OCI-LY3 (cell line): ENCODE results near the gene IFNA2.
A peak's percentile ranks its signal among the peaks of the same experiment; 100 is the strongest.
"Not testable (repeated sequence)": the region's sequence is repeated elsewhere in the genome, so short reads cannot be mapped to it uniquely, and the experiment has no call there.

Experiments
- H2AFZ ChIP-seq: fragments of 200-600, 300-600 bp; shearing (Covaris generic); 2 replicates; pipeline ENCODE4 v1.6.0; 2014; ENCODE audit warnings: antibody characterized with exemption, low read depth, low read length
- H3K27ac ChIP-seq: fragments of 200-600, 300-600 bp; sonication (generic); 2 replicates; pipeline ENCODE4 v1.5.1; 2014; ENCODE audit warnings: mild to moderate bottlenecking, low read length, moderate library complexity, mixed read lengths
- H3K27me3 ChIP-seq: fragments of 200-600, 300-600 bp; sonication (generic); 2 replicates; pipeline ENCODE4 v1.6.1; 2014; ENCODE audit warnings: low read depth, low read length, mixed read lengths
- H3K36me3 ChIP-seq: fragments of 200-600, 300-600 bp; sonication (generic); replicated peaks from 2 replicates; pipeline ENCODE3; 2014; ENCODE audit warnings: low read depth, low read length, mixed read lengths
- H3K4me1 ChIP-seq: fragments of 300-600, 200-600 bp; sonication (generic); 2 replicates; pipeline ENCODE4 v1.6.1; 2014; ENCODE audit warnings: low read length, mixed read lengths
- H3K4me2 ChIP-seq: fragments of 200-600, 300-600 bp; sonication (generic); 2 replicates; pipeline ENCODE4 v1.6.1; 2014; ENCODE audit warnings: low read length, mixed read lengths
- H3K4me3 ChIP-seq: fragments of 300-600, 200-600 bp; sonication (generic); 2 replicates; pipeline ENCODE4 v1.5.1; 2014; ENCODE audit warnings: antibody characterized with exemption, mild to moderate bottlenecking, low read length, moderate library complexity
- H3K79me2 ChIP-seq: fragments of 300-600, 200-600 bp; shearing (Covaris generic); 2 replicates; pipeline ENCODE4 v1.6.1; 2014; ENCODE audit warnings: mild to moderate bottlenecking, low read length, mixed read lengths
- H3K9ac ChIP-seq: fragments of 300-600, 200-600 bp; shearing (Covaris generic); 2 replicates; pipeline ENCODE4 v1.6.0; 2014; ENCODE audit warnings: mild to moderate bottlenecking, low read length, moderate library complexity
- H3K9me3 ChIP-seq: fragments of 200-600, 300-600 bp; shearing (Covaris generic); 2 replicates; pipeline ENCODE4 v1.6.1; 2014; ENCODE audit warnings: low read length, mixed read lengths; ENCODE audit not compliant: insufficient read depth
- H4K20me1 ChIP-seq: fragments of 200-600, 300-600 bp; sonication (generic); 2 replicates; pipeline ENCODE4 v1.6.1; 2016; ENCODE audit warnings: low read length, mixed read lengths; ENCODE audit not compliant: insufficient read depth
- CTCF ChIP-seq: fragments of 200-600, 300-600 bp; sonication (generic); IDR thresholded peaks from 2 replicates; pipeline ENCODE4 v1.5.1; 2014; ENCODE audit warnings: antibody characterized with exemption, low read length, low read depth
- EZH2phosphoT487 ChIP-seq: fragments of 200-600 bp; shearing (Covaris generic); IDR thresholded peaks from 2 replicates; pipeline ENCODE4 v1.6.1; 2018; ENCODE audit warnings: antibody characterized with exemption, mixed run types, low read depth

Gene IFNA2

GRCh38 chr9:21395778-21396717, 10.8 kb upstream of the IFNA2 start:
- Histone ChIP-seq H3K9ac (no peak overlapping the region), H3K9me3 (no peaks in the 10 kb centered on the region), H3K27ac (no peak overlapping the region), H3K4me1 (peaks cover 7% of the 10 kb centered on the region), H2AFZ (no peak overlapping the region), H3K36me3 (no peaks in the 10 kb centered on the region), H3K4me2 (no peak overlapping the region), H3K4me3 (no peak overlapping the region), H3K27me3 (peaks cover 78% of the 10 kb centered on the region), H3K79me2 (no peaks in the 10 kb centered on the region), H4K20me1 (peaks cover 19% of the 10 kb centered on the region)
- TF ChIP-seq EZH2phosphoT487 (no peak), CTCF (peak; percentile 64)

- no peak overlapping the region for H3K4me3 ChIP-seq
- no peaks in the 10 kb centered on the region for H3K4me1 ChIP-seq
- no peaks in the 10 kb centered on the region for H3K79me2 ChIP-seq
- peaks cover 86% of the 10 kb centered on the region for H3K27me3 ChIP-seq
- H4K20me1 ChIP-seq: peaks cover 20% of the 10 kb centered on the region
- H3K4me2 ChIP-seq: no peak overlapping the region
- no peaks in the 10 kb centered on the region for H3K36me3 ChIP-seq
- no peaks in the 10 kb centered on the region for H3K9me3 ChIP-seq
- no peak overlapping the region for H3K27ac ChIP-seq
- H3K9ac ChIP-seq: no peak overlapping the region
- no peak overlapping the region for H2AFZ ChIP-seq
- TF ChIP-seq CTCF (no peak), EZH2phosphoT487 (no peak)
Observed at GRCh38 chr9:21392270-21392669, 7.1 kb upstream of the IFNA2 start.

GRCh38 chr9:21383627-21384026, 1.6 kb downstream of the IFNA2 start:
- Histone ChIP-seq H3K27me3 (peaks cover 76% of the 10 kb centered on the region), H3K36me3 (no peaks in the 10 kb centered on the region), H2AFZ (no peak overlapping the region), H3K4me1 (peaks cover 16% of the 10 kb centered on the region), H3K27ac (no peak overlapping the region), H3K9ac (no peak overlapping the region), H3K9me3 (no peaks in the 10 kb centered on the region), H3K4me2 (no peak overlapping the region), H3K79me2 (no peaks in the 10 kb centered on the region), H3K4me3 (no peak overlapping the region), H4K20me1 (peaks cover 46% of the 10 kb centered on the region)
- TF ChIP-seq CTCF (no peak), EZH2phosphoT487 (no peak)

- H3K9ac ChIP-seq: no peak overlapping the region
- H3K27me3 ChIP-seq: peaks cover 76% of the 10 kb centered on the region
- H3K4me2 ChIP-seq: peak overlapping the region; percentile 44
Observed at GRCh38 chr9:21381448-21382339, 3.5 kb downstream of the IFNA2 start.

GRCh38 chr9:21371467-21371866, 13.7 kb downstream of the IFNA2 start:
- H3K4me2 ChIP-seq, H3K9me3 ChIP-seq, H4K20me1 ChIP-seq, H3K27ac ChIP-seq, H3K4me3 ChIP-seq, H3K4me1 ChIP-seq, H3K9ac ChIP-seq, H3K36me3 ChIP-seq, H2AFZ ChIP-seq, H3K79me2 ChIP-seq: not testable (repeated sequence)
- H3K27me3 ChIP-seq: peaks cover 68% of the 10 kb centered on the region

More at GRCh38 chr9:21381448-21382339, 3.5 kb downstream of the IFNA2 start:
- Histone ChIP-seq H3K4me3 (no peak overlapping the region), H3K27ac (no peak overlapping the region), H2AFZ (no peak overlapping the region), H4K20me1 (peaks cover 47% of the 10 kb centered on the region), H3K9me3 (peaks cover 1% of the 10 kb centered on the region; the same call in 1 of the 2 replicates), H3K79me2 (no peaks in the 10 kb centered on the region), H3K4me1 (peaks cover 16% of the 10 kb centered on the region), H3K36me3 (no peaks in the 10 kb centered on the region)
- TF ChIP-seq EZH2phosphoT487: peak; percentile 94
- no peak for TF ChIP-seq CTCF
